Measurements from ENCODE around the gene EFL1. TPM values are rescaled to one million over a fixed set of nuclear protein-coding genes. Genes with fewer than 3 reads are reported as not detected.
"Not testable (repeated sequence)": the region's sequence is repeated elsewhere in the genome, so short reads cannot be mapped to it uniquely, and the experiment has no call there.

Gene EFL1
- total and polyA plus RNA-seq, 9 of the 15 experiments (the other 6 are each of a cell fraction or from before 2014, with no cell fraction given): 4.8 to 32.5 (median 16.9) TPM

GRCh38 chr15:82248261-82248660 lies 14.3 kb downstream of the EFL1 start:
- H3K27ac ChIP-seq (ENCODE audit: extremely low read depth, low read depth, low read length); H3K4me3 ChIP-seq; H4K20me1 ChIP-seq (replicated peaks; ENCODE audit: control insufficient read depth, insufficient read depth, low read length); H3K4me2 ChIP-seq (ENCODE audit: insufficient read depth, low read length); DNase-seq (ENCODE audit: extremely low read depth in 1 of 4, low spot score in 3 of 4); H3K9me1 ChIP-seq (ENCODE audit: control insufficient read depth, insufficient read depth, low read length); intact Hi-C loops (cut with micrococcal nuclease); H3K9ac ChIP-seq (ENCODE audit: insufficient read depth in 1 of 2, low read depth in 2 of 2, low read length in 2 of 2); POLR2A ChIA-PET; H3K27me3 ChIP-seq (ENCODE audit: control insufficient read depth in 2 of 2, insufficient read depth in 2 of 2, low read length in 2 of 2); ATAC-seq; in situ Hi-C loops (cut with MboI); BruUV-seq (replicated peaks); H2AFZ ChIP-seq (ENCODE audit: low read depth, low read length); CTCF ChIA-PET (ENCODE audit: low intra/inter-chr PET ratio); H3K36me3 ChIP-seq (ENCODE audit: control insufficient read depth, insufficient read depth, low read length); FAIRE-seq; H3K79me2 ChIP-seq (ENCODE audit: control insufficient read depth, insufficient read depth, low read length); H3K4me1 ChIP-seq (replicated peaks in 1 of 2; ENCODE audit: control insufficient read depth in 2 of 2, insufficient read depth in 2 of 2, low read length in 2 of 2); H3K9me3 ChIP-seq (replicated peaks; ENCODE audit: control insufficient read depth, insufficient read depth, low read depth, low read length): not testable (repeated sequence)
- WGBS (ENCODE audit: insufficient coverage, low coverage, missing lambda C conversion rate): 74% methylated on average over 3 of the region's 3 CpGs

GRCh38 chr15:82245956-82246355 lies 16.6 kb downstream of the EFL1 start:
- H3K4me1 ChIP-seq (replicated peaks in 1 of 2; ENCODE audit: control insufficient read depth in 2 of 2, insufficient read depth in 2 of 2, low read length in 2 of 2); H3K79me2 ChIP-seq (ENCODE audit: control insufficient read depth, insufficient read depth, low read length); H3K9me1 ChIP-seq (ENCODE audit: control insufficient read depth, insufficient read depth, low read length); H2AFZ ChIP-seq (ENCODE audit: low read depth, low read length); H3K27me3 ChIP-seq (ENCODE audit: control insufficient read depth in 2 of 2, insufficient read depth in 2 of 2, low read length in 2 of 2); H3K4me2 ChIP-seq (ENCODE audit: insufficient read depth, low read length); H3K4me3 ChIP-seq; POLR2A ChIA-PET; FAIRE-seq; CTCF ChIA-PET (ENCODE audit: low intra/inter-chr PET ratio); BruUV-seq (replicated peaks); ATAC-seq; in situ Hi-C loops (cut with MboI); DNase-seq (ENCODE audit: extremely low read depth in 1 of 4, low spot score in 3 of 4); H3K9me3 ChIP-seq (replicated peaks; ENCODE audit: control insufficient read depth, insufficient read depth, low read depth, low read length); H3K9ac ChIP-seq (ENCODE audit: insufficient read depth in 1 of 2, low read depth in 2 of 2, low read length in 2 of 2); H3K36me3 ChIP-seq (ENCODE audit: control insufficient read depth, insufficient read depth, low read length); H4K20me1 ChIP-seq (replicated peaks; ENCODE audit: control insufficient read depth, insufficient read depth, low read length); intact Hi-C loops (cut with micrococcal nuclease); H3K27ac ChIP-seq (ENCODE audit: extremely low read depth, low read depth, low read length): not testable (repeated sequence)
- 84% methylated on average over 5 of the region's 5 CpGs for WGBS (ENCODE audit: insufficient coverage, low coverage, missing lambda C conversion rate)

DNA sequence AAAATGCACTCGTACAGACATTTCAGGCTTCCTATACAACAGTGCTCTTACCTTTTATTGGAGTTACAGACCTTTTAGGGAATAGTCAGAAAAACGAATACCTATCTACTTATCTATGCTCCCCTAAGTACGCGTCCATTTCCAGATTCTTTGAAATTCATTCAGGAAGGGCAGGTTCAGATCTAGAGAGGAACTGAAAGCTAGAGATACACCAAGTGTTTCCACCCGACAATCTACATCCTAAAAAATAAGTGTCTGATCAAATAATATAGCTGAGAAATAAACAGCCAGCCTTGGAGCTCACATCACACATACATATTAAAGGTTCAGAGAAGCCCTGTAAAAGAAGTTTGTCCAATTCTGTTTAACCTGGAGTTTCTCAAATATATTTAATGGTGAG lies 18.9 kb downstream of the EFL1 start:
- H3K27ac ChIP-seq (ENCODE audit: extremely low read depth, low read depth, low read length); H3K4me3 ChIP-seq; intact Hi-C loops (cut with micrococcal nuclease); H3K79me2 ChIP-seq (ENCODE audit: control insufficient read depth, insufficient read depth, low read length); POLR2A ChIA-PET; H3K4me2 ChIP-seq (ENCODE audit: insufficient read depth, low read length); DNase-seq (ENCODE audit: extremely low read depth in 1 of 4, low spot score in 3 of 4); H3K27me3 ChIP-seq (ENCODE audit: control insufficient read depth in 2 of 2, insufficient read depth in 2 of 2, low read length in 2 of 2); H4K20me1 ChIP-seq (replicated peaks; ENCODE audit: control insufficient read depth, insufficient read depth, low read length); FAIRE-seq; H3K9me3 ChIP-seq (replicated peaks; ENCODE audit: control insufficient read depth, insufficient read depth, low read depth, low read length); H3K4me1 ChIP-seq (replicated peaks in 1 of 2; ENCODE audit: control insufficient read depth in 2 of 2, insufficient read depth in 2 of 2, low read length in 2 of 2); ATAC-seq; H3K9me1 ChIP-seq (ENCODE audit: control insufficient read depth, insufficient read depth, low read length); BruUV-seq (replicated peaks); H2AFZ ChIP-seq (ENCODE audit: low read depth, low read length); CTCF ChIA-PET (ENCODE audit: low intra/inter-chr PET ratio); H3K9ac ChIP-seq (ENCODE audit: insufficient read depth in 1 of 2, low read depth in 2 of 2, low read length in 2 of 2): not testable (repeated sequence)
- peaks cover 24% of the 10 kb centered on the region; the same call in 2 of the 3 replicates for H3K36me3 ChIP-seq (ENCODE audit: control insufficient read depth, insufficient read depth, low read length)
- 75% methylated on average over 3 of the region's 5 CpGs for WGBS (ENCODE audit: insufficient coverage, low coverage, missing lambda C conversion rate)
- in situ Hi-C loops (cut with MboI): loop anchor here (5.0 kb wide), 1 partner anchor 1854 kb away; no protein-coding TSS in a partner anchor

- H3K27me3 ChIP-seq (ENCODE audit: control insufficient read depth in 2 of 2, insufficient read depth in 2 of 2, low read length in 2 of 2); H3K9ac ChIP-seq (ENCODE audit: insufficient read depth in 1 of 2, low read depth in 2 of 2, low read length in 2 of 2); ATAC-seq; H4K20me1 ChIP-seq (replicated peaks; ENCODE audit: control insufficient read depth, insufficient read depth, low read length); H3K4me1 ChIP-seq (replicated peaks in 1 of 2; ENCODE audit: control insufficient read depth in 2 of 2, insufficient read depth in 2 of 2, low read length in 2 of 2); CTCF ChIA-PET (ENCODE audit: low intra/inter-chr PET ratio); H3K4me2 ChIP-seq (ENCODE audit: insufficient read depth, low read length); BruUV-seq (replicated peaks); H2AFZ ChIP-seq (ENCODE audit: low read depth, low read length); intact Hi-C loops (cut with micrococcal nuclease); H3K9me3 ChIP-seq (replicated peaks; ENCODE audit: control insufficient read depth, insufficient read depth, low read depth, low read length); H3K79me2 ChIP-seq (ENCODE audit: control insufficient read depth, insufficient read depth, low read length); DNase-seq (ENCODE audit: extremely low read depth in 1 of 4, low spot score in 3 of 4); H3K4me3 ChIP-seq; H3K9me1 ChIP-seq (ENCODE audit: control insufficient read depth, insufficient read depth, low read length); H3K27ac ChIP-seq (ENCODE audit: extremely low read depth, low read depth, low read length): not testable (repeated sequence)
- in situ Hi-C loops (cut with MboI): loop anchor here (5.0 kb wide), 1 partner anchor 1855 kb away; no protein-coding TSS in a partner anchor
- H3K36me3 ChIP-seq (ENCODE audit: control insufficient read depth, insufficient read depth, low read length): peaks cover 29% of the 10 kb centered on the region; the same call in 2 of the 3 replicates
- POLR2A ChIA-PET: interaction anchor here (1.1 kb wide), 1 partner anchor 20 kb away, joined by 3 read pairs; the partner anchor contains the start of genes EFL1 and SAXO2
- peak; percentile 19 for FAIRE-seq
- WGBS (ENCODE audit: insufficient coverage, low coverage, missing lambda C conversion rate): 89% methylated on average over 1 of the region's 1 CpG
Measured at GRCh38 chr15:82241836-82242499, 20.6 kb downstream of the EFL1 start.

Data from K562 (cell line).